ENCODE data around the gene KRTAP27-1.

DNA sequence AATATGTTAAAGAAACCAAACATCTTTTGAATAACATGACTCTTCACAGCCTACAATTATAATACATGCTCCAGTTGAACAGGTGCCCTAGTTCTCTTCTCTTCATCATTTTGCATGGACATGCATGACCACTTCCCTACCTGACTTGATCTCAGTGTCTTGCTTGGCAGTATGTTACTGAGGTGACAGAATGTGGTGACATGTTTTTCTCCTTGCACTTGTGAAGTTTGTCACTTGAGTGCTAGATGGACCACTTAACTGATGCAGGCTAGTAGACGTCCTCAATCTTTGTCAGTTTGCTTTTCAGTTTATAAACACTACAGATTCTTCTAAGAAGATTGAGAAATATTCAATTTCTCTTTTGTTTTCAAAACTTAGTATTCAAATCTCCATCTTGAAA, 44.7 kb upstream of the KRTAP27-1 start:
- TF ChIP-seq YY1 (IDR thresholded peaks at IDR 0.05; ENCODE audit: insufficient read depth, insufficient read length): no peak
- no peak for TF ChIP-seq SUZ12 (IDR thresholded peaks at IDR 0.05; ENCODE audit: extremely low read depth, insufficient read depth, insufficient read length)
- no peak for TF ChIP-seq ZNF274 (IDR thresholded peaks at IDR 0.05; ENCODE audit: low read depth, low read length)
